Measurements from ENCODE around the gene ESPL1. TPM values are rescaled to one million over a fixed set of nuclear protein-coding genes. Genes with fewer than 3 reads are reported as not detected.

ESPL1 gene
- total RNA-seq, 2 experiments from 2014 or later: 107 to 125 TPM

GRCh38 chr12:53232646-53233461, 35.2 kb upstream of the ESPL1 start:
- peak; percentile 49 for DNase-seq
- POLR2A ChIA-PET: no interaction called here

GRCh38 chr12:53233671-53234121, 34.4 kb upstream of the ESPL1 start:
- DNase-seq: no peak
- Mint-ChIP-seq H3K4me1 (peaks cover 63% of the 10 kb centered on the region), H3K27me3 (no peaks in the 10 kb centered on the region), H3K27ac (no peak overlapping the region), H3K9me3 (no peaks in the 10 kb centered on the region), H3K36me3 (ENCODE audit: low read depth) (peaks cover 3% of the 10 kb centered on the region), H3K4me3 (no peak overlapping the region)
- POLR2A ChIA-PET: no interaction called here
- CTCF ChIA-PET: interaction anchor here (0.6 to 2.3 kb wide), 5 partner anchors 10 to 74 kb away, joined by 3 to 6 read pairs (median 4); no protein-coding TSS in a partner anchor

More at GRCh38 chr12:53232646-53233461, 35.2 kb upstream of the ESPL1 start:
- H3K9me3 Mint-ChIP-seq: no peaks in the 10 kb centered on the region
- CTCF ChIA-PET: interaction anchor here (0.6 to 1.5 kb wide), 3 partner anchors 16 to 51 kb away, joined by 3 to 4 read pairs (median 3); no protein-coding TSS in a partner anchor
- H3K4me3 Mint-ChIP-seq: peak overlapping the region; percentile 81
- H3K27ac Mint-ChIP-seq: peak overlapping the region; percentile 71
- peaks cover 3% of the 10 kb centered on the region for H3K36me3 Mint-ChIP-seq (ENCODE audit: low read depth)
- H3K4me1 Mint-ChIP-seq: peaks cover 65% of the 10 kb centered on the region
- H3K27me3 Mint-ChIP-seq: no peaks in the 10 kb centered on the region

DNA sequence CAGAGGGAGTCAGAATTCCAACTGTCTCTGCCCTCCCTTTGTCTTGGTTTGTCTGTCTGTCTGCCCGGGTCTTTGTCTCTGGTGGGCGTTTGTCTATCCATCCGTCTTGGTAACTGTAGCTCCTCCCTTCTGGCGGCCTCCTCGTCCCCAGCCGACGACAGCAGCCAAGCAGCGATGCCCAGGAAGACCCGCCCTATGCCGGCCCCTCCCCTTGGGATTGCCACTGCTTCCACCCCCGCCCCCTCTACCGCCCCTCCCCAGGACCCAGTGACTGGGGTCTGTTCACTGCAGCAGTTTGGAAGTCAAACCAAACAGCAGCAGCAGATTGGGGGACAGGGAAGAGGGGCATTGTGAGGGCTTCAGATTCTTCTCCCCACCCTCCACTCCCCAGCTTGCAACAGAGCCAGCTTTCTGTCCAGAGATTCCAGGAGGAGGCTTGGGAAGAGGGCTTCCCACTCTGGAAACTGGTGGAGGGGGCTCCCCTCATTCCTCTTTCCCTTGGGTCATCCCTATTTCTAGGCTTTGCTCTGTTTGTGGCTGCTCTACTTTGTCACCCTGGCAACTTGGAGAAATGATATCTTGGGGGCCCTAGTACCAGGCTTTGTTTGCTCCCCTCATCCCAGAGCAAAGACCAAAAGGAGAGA, 33.7 kb upstream of the ESPL1 start:
- H3K27me3 Mint-ChIP-seq: no peaks in the 10 kb centered on the region
- ChIA-PET CTCF (interaction anchor here (0.9 to 3.1 kb wide), 4 partner anchors 11 to 74 kb away, joined by 4 to 12 read pairs (median 5); no protein-coding TSS in a partner anchor), POLR2A (no interaction called here)
- no peaks in the 10 kb centered on the region for H3K9me3 Mint-ChIP-seq
- H3K27ac Mint-ChIP-seq: no peak overlapping the region
- H3K36me3 Mint-ChIP-seq (ENCODE audit: low read depth): peaks cover 1% of the 10 kb centered on the region
- no peak for DNase-seq
- no peak overlapping the region for H3K4me3 Mint-ChIP-seq
- peaks cover 60% of the 10 kb centered on the region for H3K4me1 Mint-ChIP-seq

GRCh38 chr12:53235164-53235563, 32.9 kb upstream of the ESPL1 start:
- Mint-ChIP-seq H3K27me3 (no peaks in the 10 kb centered on the region), H3K4me1 (peaks cover 55% of the 10 kb centered on the region), H3K9me3 (no peaks in the 10 kb centered on the region), H3K36me3 (ENCODE audit: low read depth) (peaks cover 1% of the 10 kb centered on the region), H3K4me3 (no peak overlapping the region), H3K27ac (no peak overlapping the region)
- POLR2A ChIA-PET: no interaction called here
- no peak for DNase-seq
- CTCF ChIA-PET: interaction anchor here (0.8 to 3.1 kb wide), 5 partner anchors 15 to 75 kb away, joined by 3 to 12 read pairs (median 6); no protein-coding TSS in a partner anchor

GRCh38 chr12:53235742-53236442, 32.2 kb upstream of the ESPL1 start:
- no peak for DNase-seq
- Mint-ChIP-seq H3K27ac (peak overlapping the region; percentile 51), H3K4me3 (no peak overlapping the region), H3K4me1 (peaks cover 53% of the 10 kb centered on the region), H3K27me3 (no peaks in the 10 kb centered on the region), H3K36me3 (ENCODE audit: low read depth) (peaks cover 1% of the 10 kb centered on the region), H3K9me3 (no peaks in the 10 kb centered on the region)
- ChIA-PET CTCF (interaction anchor here (0.8 to 3.1 kb wide), 13 partner anchors 10 to 86 kb away, joined by 3 to 12 read pairs (median 4); partner anchors contain the start of genes AAAS and ITGB7), POLR2A (no interaction called here)

DNA sequence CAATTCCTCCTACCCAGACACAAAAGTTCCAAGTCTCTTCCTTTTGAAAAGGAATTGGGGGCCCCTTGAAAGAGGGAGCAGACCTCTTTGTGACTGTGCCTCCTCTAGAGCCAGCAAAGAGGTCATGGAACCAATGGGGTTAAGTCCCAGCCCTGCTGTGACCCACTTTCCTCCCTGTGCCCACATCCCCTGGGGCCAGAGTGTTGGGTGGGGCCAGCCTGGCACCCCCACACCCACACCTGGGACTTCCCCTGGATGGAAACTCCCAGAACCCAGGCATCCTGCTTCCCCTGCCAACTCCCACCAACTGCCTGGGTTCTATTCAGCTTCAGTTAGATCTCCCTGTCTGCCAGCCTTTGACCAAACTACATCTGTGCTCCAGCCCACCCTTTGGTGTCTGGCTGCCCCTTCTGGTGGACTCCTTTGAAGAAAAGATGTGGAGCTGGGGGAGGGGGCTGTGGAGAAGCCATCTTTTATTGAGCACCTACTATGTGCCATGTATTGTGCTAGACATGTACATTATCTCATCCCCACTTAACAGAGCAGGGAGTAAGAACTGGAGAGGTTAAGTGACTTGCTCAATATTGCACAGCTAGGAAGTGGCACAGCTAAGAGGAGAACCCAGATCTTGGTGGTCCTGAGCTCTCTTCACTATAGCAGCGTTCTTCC, 31.5 kb upstream of the ESPL1 start:
- Mint-ChIP-seq H3K4me3 (no peak overlapping the region), H3K27me3 (no peaks in the 10 kb centered on the region), H3K9me3 (no peaks in the 10 kb centered on the region), H3K4me1 (peaks cover 46% of the 10 kb centered on the region), H3K27ac (peak overlapping the region; percentile 51), H3K36me3 (ENCODE audit: low read depth) (peaks cover 1% of the 10 kb centered on the region)
- DNase-seq: no peak
- ChIA-PET POLR2A (no interaction called here), CTCF (interaction anchor here (0.8 to 3.1 kb wide), 12 partner anchors 10 to 85 kb away, joined by 3 to 12 read pairs (median 3); partner anchors contain the start of genes AAAS and ITGB7)

GRCh38 chr12:53239643-53240258, 28.3 kb upstream of the ESPL1 start:
- Mint-ChIP-seq H3K4me3 (no peak overlapping the region), H3K27ac (peak overlapping the region; percentile 57), H3K27me3 (peaks cover 14% of the 10 kb centered on the region), H3K36me3 (ENCODE audit: low read depth) (no peaks in the 10 kb centered on the region), H3K9me3 (no peaks in the 10 kb centered on the region), H3K4me1 (peaks cover 33% of the 10 kb centered on the region)
- POLR2A ChIA-PET: no interaction called here
- no peak for DNase-seq
- CTCF ChIA-PET: interaction anchor here (0.6 to 1.2 kb wide), 3 partner anchors 24 to 82 kb away, joined by 3 read pairs; partner anchors contain the start of gene AAAS

DNA sequence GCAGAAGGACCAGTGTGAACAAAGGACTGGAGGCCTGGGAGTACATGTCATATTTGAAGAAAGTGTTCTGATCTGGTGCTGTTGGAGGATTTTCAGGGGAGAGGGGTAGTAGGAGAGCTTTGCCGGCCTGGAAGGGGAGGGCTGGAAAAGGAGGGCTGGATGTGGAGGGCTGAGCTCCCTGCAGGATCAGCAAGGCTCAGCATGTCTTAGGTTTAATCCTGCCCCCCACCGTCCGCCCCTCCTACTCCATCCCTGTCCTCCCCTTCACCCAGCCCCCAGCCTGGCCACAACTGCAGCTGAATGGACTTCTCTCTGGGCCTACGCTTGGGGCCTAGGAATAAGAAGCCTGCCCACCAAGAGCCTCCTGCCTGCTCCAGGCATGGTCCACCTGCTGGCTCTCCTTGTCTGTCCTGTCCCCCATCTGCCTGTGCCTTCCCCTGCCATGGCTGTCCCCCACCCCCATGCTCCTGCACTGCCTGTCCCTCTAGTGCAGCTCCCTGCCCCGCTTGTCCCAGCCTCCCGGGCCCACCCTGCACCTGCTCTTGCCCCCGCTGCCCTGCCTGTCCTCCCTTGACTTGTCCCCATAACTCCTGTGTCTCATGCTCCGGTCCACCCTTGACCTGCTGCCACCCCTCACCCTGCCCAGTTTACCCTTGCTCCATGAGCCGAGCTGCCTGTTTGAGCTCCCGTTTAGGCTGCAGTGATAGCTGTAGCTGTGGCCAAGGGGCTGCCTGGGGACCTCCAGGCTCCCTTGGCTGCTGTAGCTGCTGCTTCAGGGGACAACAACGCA, 26.3 kb upstream of the ESPL1 start:
- Mint-ChIP-seq H3K27ac (no peak overlapping the region), H3K36me3 (ENCODE audit: low read depth) (no peaks in the 10 kb centered on the region), H3K4me3 (no peak overlapping the region), H3K27me3 (peaks cover 14% of the 10 kb centered on the region), H3K4me1 (peaks cover 13% of the 10 kb centered on the region), H3K9me3 (no peaks in the 10 kb centered on the region)
- no peak for DNase-seq
- ChIA-PET CTCF (interaction anchor here (0.5 to 1.9 kb wide), 6 partner anchors 15 to 183 kb away, joined by 3 to 6 read pairs (median 4); no protein-coding TSS in a partner anchor), POLR2A (no interaction called here)

DNA sequence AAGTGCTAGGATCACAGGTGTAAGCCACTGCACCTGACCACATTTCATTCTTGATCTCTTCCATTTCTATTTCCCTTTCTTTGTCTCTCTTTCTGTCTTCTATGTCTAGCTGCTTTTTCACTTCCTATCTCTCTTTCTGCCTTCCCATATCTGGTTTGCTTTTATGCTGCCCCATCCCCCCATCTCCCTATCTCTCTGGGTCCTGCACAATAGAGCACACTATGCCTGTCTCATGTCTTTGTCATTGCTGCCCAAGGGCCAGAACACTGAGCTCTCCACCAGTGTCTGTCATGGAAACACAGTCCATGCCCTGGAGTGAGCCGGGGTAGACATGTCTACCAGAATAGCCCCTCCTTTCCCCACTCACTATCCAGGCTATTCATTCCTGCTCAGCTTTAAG, 23.8 kb upstream of the ESPL1 start:
- POLR2A ChIA-PET: no interaction called here
- no peak overlapping the region for H3K27ac Mint-ChIP-seq
- no peak overlapping the region for H3K4me3 Mint-ChIP-seq
- no peaks in the 10 kb centered on the region for H3K9me3 Mint-ChIP-seq
- DNase-seq: no peak
- CTCF ChIA-PET: interaction anchor here (1.0 to 1.3 kb wide), 5 partner anchors 9 to 31 kb away, joined by 3 to 5 read pairs (median 4); no protein-coding TSS in a partner anchor
- H3K4me1 Mint-ChIP-seq: peaks cover 6% of the 10 kb centered on the region
- H3K36me3 Mint-ChIP-seq (ENCODE audit: low read depth): no peaks in the 10 kb centered on the region
- H3K27me3 Mint-ChIP-seq: peaks cover 14% of the 10 kb centered on the region

DNA sequence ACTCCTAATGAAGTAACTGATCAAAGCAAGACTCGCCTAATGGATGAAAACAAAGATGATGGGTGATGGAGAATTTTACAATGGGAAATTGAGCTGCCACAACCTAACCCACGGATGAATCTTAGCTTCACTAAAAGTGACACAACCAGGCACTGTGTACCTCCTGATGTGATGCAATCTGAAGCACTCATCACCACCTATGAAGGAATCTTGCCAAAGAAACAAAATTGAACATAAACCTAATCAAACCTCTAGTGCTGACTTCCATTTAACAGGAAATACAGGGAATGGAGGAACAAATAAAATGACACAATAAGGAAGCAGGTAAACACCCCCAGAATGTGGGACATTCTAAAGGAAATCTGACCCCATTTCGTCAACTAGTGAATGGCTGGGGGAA, 22.8 kb upstream of the ESPL1 start:
- no peaks in the 10 kb centered on the region for H3K9me3 Mint-ChIP-seq
- ChIA-PET POLR2A (no interaction called here), CTCF (interaction anchor here (0.6 to 1.4 kb wide), 6 partner anchors 8 to 239 kb away, joined by 3 to 4 read pairs (median 3); partner anchors contain the start of gene EIF4B)
- peaks cover 6% of the 10 kb centered on the region for H3K4me1 Mint-ChIP-seq
- no peak overlapping the region for H3K27ac Mint-ChIP-seq
- H3K27me3 Mint-ChIP-seq: peaks cover 14% of the 10 kb centered on the region
- DNase-seq: no peak
- H3K36me3 Mint-ChIP-seq (ENCODE audit: low read depth): no peaks in the 10 kb centered on the region
- no peak overlapping the region for H3K4me3 Mint-ChIP-seq
